ENCODE data around the gene KIAA0753.

The KIAA0753 gene

GRCh38 chr17:6580625-6581024 lies 59.9 kb downstream of the KIAA0753 start:
- no peak for DNase-seq (ENCODE audit: low read depth)
- no peak for TF ChIP-seq CTCF (conservative IDR thresholded peaks at IDR 0.05; ENCODE audit: control insufficient read depth, insufficient read depth, low read depth, low read length)
- no peak overlapping the region for H3K4me3 ChIP-seq (ENCODE audit: control insufficient read depth, low read depth, low read length)

- TF ChIP-seq CTCF (conservative IDR thresholded peaks at IDR 0.05; ENCODE audit: control insufficient read depth, insufficient read depth, low read depth, low read length), result no peak
- no peak for DNase-seq (ENCODE audit: low read depth)
- no peak overlapping the region for H3K4me3 ChIP-seq (ENCODE audit: control insufficient read depth, low read depth, low read length)
Measured at GRCh38 chr17:6578491-6578890, 62.0 kb downstream of the KIAA0753 start.

- DNase-seq (ENCODE audit: low read depth), result no peak
- no peak overlapping the region for H3K4me3 ChIP-seq (ENCODE audit: control insufficient read depth, low read depth, low read length)
- TF ChIP-seq CTCF (conservative IDR thresholded peaks at IDR 0.05; ENCODE audit: control insufficient read depth, insufficient read depth, low read depth, low read length), result no peak
Measured at GRCh38 chr17:6577686-6578263, 62.7 kb downstream of the KIAA0753 start.

GRCh38 chr17:6576038-6576785 lies 64.3 kb downstream of the KIAA0753 start:
- TF ChIP-seq CTCF (conservative IDR thresholded peaks at IDR 0.05; ENCODE audit: control insufficient read depth, insufficient read depth, low read depth, low read length), result no peak
- no peak for DNase-seq (ENCODE audit: low read depth)
- no peak overlapping the region for H3K4me3 ChIP-seq (ENCODE audit: control insufficient read depth, low read depth, low read length)

GRCh38 chr17:6575596-6575988 lies 64.9 kb downstream of the KIAA0753 start:
- no peak for DNase-seq (ENCODE audit: low read depth)
- H3K4me3 ChIP-seq (ENCODE audit: control insufficient read depth, low read depth, low read length), result no peak overlapping the region
- no peak for TF ChIP-seq CTCF (conservative IDR thresholded peaks at IDR 0.05; ENCODE audit: control insufficient read depth, insufficient read depth, low read depth, low read length)

- DNase-seq (ENCODE audit: low read depth), result peak; percentile 87
- no peak overlapping the region for H3K4me3 ChIP-seq (ENCODE audit: control insufficient read depth, low read depth, low read length)
- no peak for TF ChIP-seq CTCF (conservative IDR thresholded peaks at IDR 0.05; ENCODE audit: control insufficient read depth, insufficient read depth, low read depth, low read length)
Measured at GRCh38 chr17:6574687-6575595, 65.6 kb downstream of the KIAA0753 start.
